Stimulated activated CD8-positive, alpha-beta memory T cell treated with anti-CD3 and anti-CD28 coated beads, Interleukin-7, amount 100 ng/mL, for 48 hours (primary cell): ENCODE data around the gene LAPTM4A.
"Not testable (repeated sequence)": the region's sequence is repeated elsewhere in the genome, so short reads cannot be mapped to it uniquely, and the experiment has no call there.

Experiments
- DNase-seq, 2 donors: peaks; one replicate each; pipeline ENCODE4 v3.0.0-alpha.2; 2020; ENCODE audit warnings: low read depth in 1 of 2; ENCODE audit errors: extremely low read depth in 1 of 2

The LAPTM4A gene

DNA sequence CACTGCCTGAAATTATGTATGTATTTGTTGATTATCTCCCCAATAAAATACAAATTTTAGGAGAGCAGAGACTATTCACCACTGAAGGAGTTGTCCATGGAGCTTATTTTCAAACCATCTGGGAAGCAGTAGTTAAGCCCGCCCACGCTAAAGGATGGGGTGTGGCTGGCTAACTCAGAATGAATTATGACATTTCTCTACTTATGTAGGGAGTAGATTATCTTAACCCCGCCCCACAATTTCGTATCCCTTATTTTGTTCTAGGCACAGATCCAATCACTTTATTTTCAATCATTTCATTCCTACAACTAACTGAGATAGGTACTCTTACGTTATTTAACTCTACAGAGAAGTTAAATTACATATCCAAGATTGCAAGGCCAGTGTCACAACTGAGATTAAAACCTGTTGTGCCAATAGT lies 1.4 kb upstream of the LAPTM4A start:
- DNase-seq = no peak

DNA sequence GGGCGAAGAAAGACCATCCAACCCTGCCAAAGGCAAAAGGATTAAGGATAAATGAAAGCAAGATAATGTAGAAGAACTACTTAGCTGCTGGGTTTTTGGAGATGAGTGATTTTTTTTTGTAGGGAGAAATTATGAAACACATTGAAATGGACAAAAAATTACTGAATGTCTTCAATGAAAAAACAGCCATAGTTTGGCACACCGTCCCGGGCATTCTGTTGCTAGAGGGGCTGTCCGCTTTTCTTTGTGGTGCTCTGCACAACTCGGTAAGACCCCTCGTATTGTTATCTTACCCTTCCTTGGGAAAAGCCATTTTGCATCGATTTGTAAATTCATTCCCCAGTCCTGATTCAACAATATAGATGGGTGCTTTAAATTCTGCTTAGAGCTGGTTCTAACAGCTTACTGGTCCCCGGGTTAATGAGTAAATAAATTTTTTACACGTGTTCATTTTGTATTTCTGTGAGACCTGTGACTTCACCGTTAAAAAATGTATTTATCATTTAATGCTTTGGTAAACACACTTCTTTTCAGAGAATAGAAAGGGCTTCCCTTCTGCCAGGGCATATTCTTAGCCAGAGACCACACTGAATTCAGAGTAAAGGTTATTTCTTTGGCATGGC lies 912 bp upstream of the LAPTM4A start:
- no peak for DNase-seq

DNA sequence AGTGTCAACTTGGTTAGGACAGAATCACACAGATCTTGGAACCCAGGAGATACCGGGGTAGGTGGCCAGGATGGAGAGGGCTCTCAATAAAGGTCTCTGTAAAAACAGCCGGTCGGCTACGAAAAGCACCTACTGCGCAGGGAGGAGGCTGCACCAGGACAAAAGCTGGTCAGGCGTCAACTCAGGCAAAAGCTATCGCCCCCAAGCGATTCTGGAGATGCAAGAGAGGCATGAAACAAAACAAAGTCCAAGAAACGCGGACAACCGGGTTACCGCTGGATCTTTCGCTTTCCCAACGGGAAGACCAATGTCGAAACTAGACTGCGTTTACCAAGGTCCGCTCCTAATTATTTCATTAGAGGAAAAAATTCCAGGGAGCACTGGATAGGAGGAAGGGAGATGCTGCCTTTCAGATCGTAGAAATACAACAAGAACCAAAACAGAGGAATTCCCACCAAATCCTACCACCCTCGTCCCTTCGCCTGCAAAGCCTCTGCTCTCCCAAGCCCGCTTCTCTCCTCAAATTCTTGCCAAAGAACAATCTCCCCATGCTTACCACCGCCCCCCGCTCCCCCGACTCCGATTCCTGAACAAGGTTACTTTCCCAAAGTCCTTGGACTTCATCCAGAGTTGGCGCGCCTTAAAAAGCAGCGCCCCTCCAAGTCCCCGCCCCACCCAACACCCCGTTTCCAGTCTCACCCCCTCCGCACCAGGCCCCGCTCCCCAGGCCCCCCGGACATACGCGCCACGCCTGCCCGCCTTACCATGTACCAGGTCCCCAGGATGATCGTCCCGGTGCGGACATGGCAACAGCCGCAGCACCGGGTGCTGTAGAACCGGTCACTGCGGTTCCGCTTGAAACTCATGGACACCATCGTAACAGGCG lies 539 bp downstream of the LAPTM4A start:
- DNase-seq = peak in 1 of 2 donors; percentile 18

GRCh38 chr2:20050104-20050645 lies 1.3 kb downstream of the LAPTM4A start:
- peak in 1 of 2 donors; percentile 32 for DNase-seq

GRCh38 chr2:20049637-20050036 lies 1.8 kb downstream of the LAPTM4A start:
- no peak for DNase-seq

DNA sequence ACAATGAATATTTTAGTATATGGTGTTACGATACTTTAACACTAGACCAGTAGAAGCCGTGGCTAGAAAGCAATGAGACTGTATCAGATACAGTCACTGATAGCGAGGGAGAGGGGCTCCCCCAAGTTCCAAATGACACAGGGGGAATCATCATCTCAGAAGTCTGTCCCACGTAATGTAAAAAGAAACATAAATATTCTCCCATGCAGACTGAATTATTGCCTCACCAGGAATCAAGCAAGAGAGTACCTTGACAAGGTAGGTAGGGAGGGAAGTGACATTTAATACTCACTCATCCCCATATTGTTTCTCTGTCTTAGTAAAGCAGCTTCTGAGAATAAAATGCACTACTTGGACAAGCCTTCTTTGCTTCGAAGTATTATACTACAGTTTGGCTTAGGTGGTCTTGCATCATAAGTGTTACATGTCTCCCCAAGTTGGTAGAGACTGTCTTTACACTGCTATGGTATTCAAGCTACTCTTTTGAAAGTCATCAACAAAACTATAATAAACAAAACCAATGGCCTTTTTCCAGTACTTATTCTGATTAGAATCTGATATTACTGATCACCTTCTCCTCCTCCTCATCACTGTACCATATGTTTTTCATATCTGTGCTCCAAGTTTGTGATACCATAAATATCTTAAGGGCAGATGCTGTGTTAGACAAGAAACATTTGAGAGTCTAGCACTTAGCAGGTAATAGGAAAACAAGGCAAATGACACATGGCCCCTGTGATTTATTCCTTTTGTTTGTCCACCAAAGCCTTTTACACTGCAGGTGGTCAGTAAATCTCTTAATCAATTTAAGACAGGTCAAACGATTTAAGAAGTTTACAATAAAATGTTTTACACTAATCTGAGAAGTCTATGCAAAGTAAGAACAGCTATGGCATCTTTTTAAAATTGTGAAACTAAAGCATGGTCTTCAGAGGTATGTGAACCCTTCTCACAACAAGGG lies 2.7 kb downstream of the LAPTM4A start:
- DNase-seq = no peak

GRCh38 chr2:20045712-20046292 lies 5.6 kb downstream of the LAPTM4A start:
- not testable (repeated sequence) for DNase-seq

DNA sequence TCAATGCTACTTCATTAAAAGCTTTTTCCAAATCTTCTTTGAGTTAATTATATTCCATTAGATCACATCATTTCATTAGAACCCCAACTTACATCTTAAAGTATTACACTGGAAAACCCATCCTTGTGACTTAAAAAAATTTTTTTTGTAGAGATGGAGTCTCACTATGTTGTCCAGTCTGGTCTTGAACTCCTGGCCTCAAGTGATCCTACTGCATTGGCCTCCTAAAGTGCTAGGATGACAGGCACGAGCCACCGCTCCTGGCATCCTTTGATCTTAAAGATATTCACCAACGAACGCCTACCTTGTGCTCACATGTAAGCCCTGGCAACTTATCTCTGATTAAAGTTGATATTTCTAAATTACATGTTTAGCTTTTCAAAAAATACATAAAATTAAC lies 6.7 kb downstream of the LAPTM4A start:
- DNase-seq = no peak

DNA sequence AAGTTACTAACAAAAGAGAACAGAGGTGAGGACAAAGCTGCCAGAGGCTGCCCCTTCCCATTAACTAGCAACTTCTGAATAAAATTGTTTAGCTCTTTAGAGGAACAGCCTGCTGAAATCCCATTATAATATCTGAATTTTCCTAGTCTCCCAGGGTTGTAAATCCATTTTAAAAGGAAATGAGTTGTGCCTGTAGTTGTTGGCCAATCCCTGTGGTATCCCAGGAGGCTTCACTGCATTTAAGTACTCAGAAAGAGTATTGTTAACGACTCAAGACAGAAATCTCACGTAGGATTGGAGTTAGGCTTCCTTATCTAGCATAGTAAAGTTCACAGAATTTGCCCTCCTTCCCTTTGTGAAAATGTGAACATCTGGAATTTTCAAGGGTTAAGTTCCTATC lies 8.9 kb downstream of the LAPTM4A start:
- DNase-seq = no peak

GRCh38 chr2:20040489-20041172 lies 10.8 kb downstream of the LAPTM4A start:
- no peak for DNase-seq

DNA sequence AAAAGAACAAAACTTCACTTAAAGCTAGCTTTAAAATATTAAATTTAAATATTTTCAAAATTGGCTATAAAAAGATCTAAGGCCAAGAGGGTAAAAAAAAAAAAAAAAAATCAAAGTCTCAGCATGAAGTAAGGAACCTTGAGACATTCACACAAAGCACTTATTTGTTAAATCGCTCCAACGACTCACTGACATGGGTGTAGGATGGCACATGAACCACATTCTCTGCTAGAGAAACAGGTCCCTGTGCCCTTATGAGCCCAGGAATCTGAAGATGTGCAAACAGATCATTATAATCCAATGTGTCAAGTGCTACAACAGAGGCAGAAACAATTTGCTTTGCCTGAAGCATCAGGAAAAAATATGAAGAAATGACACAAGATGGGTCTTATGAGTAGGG lies 13.8 kb downstream of the LAPTM4A start:
- DNase-seq = no peak

DNA sequence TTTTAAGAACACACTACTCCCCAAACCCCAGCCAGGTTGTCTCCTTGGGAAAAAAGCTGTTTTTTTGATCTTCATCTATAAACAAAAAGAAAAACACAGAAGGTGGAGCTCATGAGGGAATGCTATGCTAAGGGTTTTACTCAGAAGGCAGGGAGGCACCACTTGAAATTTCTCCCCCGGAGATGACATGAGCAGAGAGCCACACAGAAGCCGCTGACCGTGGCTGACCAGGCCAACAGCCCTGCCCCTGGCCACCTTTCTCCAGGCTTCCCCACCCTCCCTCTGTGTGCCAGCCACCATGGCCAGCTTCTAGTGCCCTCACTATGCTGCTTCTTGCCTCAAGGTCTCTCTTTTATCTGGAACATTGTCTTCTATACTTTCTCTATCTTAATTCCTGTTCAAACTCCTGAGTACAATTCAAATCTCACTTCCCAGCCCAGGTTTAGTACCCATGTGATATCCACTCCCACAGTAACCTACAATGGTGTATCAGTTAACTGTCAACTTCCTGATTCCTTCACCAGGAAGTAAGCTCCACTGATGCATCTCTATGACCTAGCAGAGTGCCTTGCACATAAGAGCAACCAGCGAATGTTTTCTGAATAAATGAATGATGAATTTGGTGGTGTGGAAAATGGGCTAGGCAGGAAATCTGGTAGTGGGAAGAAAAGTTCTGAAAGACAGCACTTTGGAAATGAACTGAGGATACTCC lies 15.3 kb downstream of the LAPTM4A start:
- no peak for DNase-seq

DNA sequence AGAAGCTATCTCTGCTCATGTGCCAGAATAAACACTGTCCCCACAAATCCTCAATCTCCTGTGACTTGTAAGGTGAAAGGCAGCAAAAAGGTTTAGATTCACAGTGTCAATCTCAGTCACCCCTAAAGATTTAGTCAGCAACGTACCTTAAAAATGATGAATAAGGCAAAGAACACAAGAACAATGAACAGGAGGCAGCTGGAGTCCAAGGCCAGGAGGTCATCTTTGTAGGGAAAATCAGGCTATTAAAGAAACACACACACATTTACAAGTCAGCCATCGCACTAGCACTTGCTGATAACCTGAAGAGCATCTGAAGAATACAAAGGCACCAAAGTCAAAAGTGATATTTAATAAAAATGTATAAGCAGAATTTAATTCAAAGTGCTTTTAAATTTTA lies 16.6 kb downstream of the LAPTM4A start:
- no peak for DNase-seq

DNA sequence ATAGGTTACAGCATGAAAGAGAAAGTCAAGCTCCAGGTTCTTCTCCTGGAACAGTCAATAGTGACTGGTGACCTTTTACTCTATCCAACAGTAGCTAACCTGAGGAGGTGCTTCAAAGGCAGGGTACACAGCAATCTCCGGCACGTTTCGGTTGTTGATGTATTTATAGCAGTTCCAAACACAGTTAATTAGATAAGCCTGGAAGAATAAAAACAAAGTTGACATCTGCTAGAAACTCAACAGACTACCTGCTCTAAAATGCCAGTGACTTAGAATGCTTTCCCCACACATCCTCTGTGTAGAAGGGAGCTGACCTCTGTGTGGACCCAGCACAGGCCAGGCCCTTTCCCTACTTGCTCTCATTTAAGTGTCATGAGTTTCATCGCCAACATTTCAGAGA lies 17.2 kb downstream of the LAPTM4A start:
- DNase-seq = no peak

DNA sequence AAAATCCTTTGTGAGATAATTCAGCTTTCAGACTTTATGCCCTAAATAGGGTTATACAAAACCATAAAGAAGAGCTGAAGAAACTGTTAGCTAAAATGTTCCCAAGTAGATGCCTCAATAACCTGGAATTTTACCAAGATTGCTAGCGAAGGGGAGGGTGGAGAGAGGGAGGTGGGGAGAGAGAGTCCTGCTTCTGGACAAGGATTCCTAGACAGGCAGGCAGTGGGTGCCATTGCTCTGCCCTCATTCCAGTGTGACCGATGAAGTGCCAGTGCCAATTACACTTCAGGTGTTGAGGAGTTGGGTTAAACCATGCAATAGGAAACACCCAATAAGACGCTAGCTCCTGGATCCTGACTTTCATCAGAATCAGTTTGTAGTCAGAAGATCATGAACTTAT lies 18.1 kb downstream of the LAPTM4A start:
- DNase-seq = no peak

- no peak for DNase-seq
Observed at GRCh38 chr2:20030224-20030623, 21.2 kb downstream of the LAPTM4A start.

DNA sequence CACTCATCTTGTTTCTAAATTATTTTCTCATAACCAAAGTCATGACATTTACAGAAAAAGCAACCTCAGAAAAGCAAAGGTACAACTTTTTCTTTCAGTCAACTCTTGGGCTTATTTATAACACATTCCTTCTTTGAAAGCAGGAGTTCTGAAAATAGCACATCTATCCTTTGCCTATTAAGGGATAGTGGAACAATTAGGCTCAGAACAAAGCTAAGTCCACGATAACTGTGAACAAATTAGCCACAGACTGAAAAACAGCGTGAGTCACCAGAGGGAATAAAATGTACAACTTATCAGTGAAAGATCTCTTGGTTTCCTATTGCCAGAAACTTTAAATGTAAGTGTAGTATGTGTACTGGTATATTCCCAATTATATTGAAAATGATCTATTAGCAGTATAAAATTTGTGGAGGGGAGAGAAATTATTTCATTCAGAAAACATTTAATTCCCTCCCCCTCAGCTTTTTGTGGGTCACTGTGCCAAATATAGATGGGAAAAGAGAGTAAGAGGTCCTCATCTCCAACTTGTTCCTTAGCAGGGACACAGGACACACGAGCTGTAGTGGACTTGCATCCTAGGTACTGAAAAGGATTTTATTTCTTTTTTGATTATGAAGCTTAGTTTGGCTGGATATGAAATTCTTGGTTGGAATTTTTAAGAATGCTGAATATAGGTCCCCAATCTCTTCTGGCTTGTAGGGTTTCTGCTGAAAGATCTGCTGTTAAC lies 23.6 kb downstream of the LAPTM4A start:
- no peak for DNase-seq

DNA sequence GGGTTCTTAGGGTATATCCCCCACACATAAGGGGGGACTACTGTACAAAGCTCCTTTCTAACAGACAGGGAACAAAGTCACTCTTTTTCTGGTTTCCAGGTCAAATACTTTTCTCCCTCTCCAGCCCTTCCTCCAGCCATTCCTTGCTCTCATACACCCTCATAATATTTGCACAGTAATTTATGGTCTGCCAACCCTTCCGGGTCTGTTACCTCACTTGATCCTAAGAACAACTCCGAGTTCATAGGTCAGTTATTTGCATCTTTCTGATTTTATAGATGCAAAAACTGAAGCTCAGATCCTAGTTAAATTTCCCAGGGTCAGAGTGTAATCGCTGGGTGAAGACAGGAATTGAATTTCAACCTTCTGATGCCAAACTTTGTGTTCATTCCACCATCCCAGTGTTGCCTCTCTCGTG lies 24.2 kb downstream of the LAPTM4A start:
- DNase-seq = no peak
